SK-N-SH treated with all-trans-retinoic acid at 6 μM for 48 hours (cell line): Measurements from ENCODE around the gene PCNA.

Source experiments
- BACH2 ChIP-seq: fragments of 250-450 bp; sonication (Bioruptor Pico); IDR thresholded peaks from 2 replicates; pipeline ENCODE4 v1.9.0; 2021; ENCODE audit warnings: mild to moderate bottlenecking, borderline replicate concordance
- PATZ1 ChIP-seq: fragments of 250-450 bp; sonication (Bioruptor Pico); IDR thresholded peaks from 2 replicates; pipeline ENCODE4 v1.8.0; 2020; ENCODE audit warnings: mild to moderate bottlenecking, moderate library complexity, borderline replicate concordance
- PPARA ChIP-seq: fragments of 250-450 bp; sonication (Bioruptor Pico); IDR thresholded peaks from 2 replicates; pipeline ENCODE4 v1.5.0; 2020; ENCODE audit warnings: mild to moderate bottlenecking, borderline replicate concordance
- RARB ChIP-seq: fragments of 250-450 bp; sonication (Bioruptor Pico); IDR thresholded peaks from 2 replicates; pipeline ENCODE4 v1.8.0; 2021; ENCODE audit warnings: mild to moderate bottlenecking, moderate library complexity
- TOX ChIP-seq: fragments of 250-450 bp; sonication (Bioruptor Pico); IDR thresholded peaks from 2 replicates; pipeline ENCODE4 v1.8.0; 2021; ENCODE audit warnings: mild to moderate bottlenecking, moderate library complexity, borderline replicate concordance
- ZNF565 ChIP-seq: fragments of 450-650 bp; formaldehyde crosslinking; conservative IDR thresholded peaks from 2 replicates; pipeline ENCODE4 v1.5.0; 2020; ENCODE audit warnings: low read depth, mild to moderate bottlenecking, moderate library complexity
- ZNF8 ChIP-seq: fragments of 450-650 bp; formaldehyde crosslinking; IDR thresholded peaks from 2 replicates; pipeline ENCODE4 v1.5.0; 2020; ENCODE audit warnings: mild to moderate bottlenecking, moderate library complexity

GRCh38 chr20:5145365-5146098, 25.8 kb upstream of the PCNA start:
- TF ChIP-seq ZNF565 (CRISPR knock-in tag) (no peak), ZNF8 (no peak), PPARA (CRISPR knock-in tag) (no peak), PATZ1 (no peak), RARB (CRISPR knock-in tag) (no peak), BACH2 (no peak), TOX (no peak)
